ENCODE data around the gene NSUN6.

NSUN6 gene

DNA sequence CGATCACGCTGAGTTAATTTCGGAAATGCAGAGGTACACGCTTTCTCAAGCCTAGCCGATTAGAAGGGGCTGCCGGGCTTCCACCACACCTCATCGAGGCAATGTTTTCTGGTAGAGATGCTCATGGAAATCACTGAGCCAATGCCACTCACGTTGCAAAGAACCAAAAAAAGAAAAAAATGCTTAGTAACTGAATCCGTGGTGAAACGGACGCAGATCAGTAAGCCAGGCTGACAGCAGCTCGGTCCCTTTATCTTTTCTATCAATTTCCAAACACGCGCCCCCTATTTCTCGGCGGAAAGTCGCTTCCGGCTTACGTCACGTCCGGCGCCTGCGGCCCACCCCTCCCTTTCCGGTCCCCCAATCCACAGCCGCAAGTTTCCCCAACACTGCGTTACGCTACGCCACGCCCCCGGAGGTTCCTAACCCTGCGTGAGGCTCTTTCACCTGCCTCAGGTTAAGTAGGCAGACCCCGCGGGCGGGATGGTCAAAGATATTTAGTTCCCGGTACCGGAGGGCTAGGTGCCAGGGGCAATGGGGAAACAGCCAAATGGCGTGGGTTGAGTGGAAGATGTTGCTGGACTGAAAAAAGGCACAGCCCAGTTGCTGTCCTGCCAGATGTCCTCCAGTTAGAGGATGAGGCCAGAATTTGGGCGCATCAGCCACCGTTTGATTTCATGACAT lies at the start of gene NSUN6:
Gene NSUN6 (minus strand): TSS at position 264 of the 684 bp plus-strand sequence. CDS start 384 bp downstream, outside the sequence.
- in situ Hi-C loops (cut with HindIII; ENCODE audit: low sequenced_read_pairs), result no loop called here

GRCh38 chr10:18699849-18700840 lies 48.8 kb upstream of the NSUN6 start:
- in situ Hi-C loops (cut with HindIII; ENCODE audit: low sequenced_read_pairs), result no loop called here

- in situ Hi-C loops (cut with HindIII; ENCODE audit: low sequenced_read_pairs), result no loop called here
These were observed 39.2 kb upstream of the NSUN6 start for GRCh38 chr10:18690541-18690940.

DNA sequence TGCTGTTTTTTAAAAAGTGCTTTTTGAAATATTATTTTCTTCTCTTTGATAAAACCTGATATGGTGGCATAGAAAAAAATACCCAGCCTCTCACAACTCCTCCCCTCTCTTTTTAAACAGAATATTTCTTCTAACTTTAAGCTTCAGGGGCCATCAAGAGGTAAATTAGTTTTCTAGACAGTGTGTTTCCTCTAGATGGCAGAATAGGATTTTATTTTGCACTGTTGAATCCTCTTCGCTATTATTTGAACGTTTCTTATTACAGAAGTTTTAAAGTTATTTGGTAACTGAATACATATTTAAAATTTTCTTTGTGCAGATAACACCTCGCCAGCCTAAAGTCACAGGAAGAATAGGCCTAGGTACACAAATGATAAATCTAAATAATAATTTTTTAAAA lies 38.1 kb upstream of the NSUN6 start:
- in situ Hi-C loops (cut with HindIII; ENCODE audit: low sequenced_read_pairs), result no loop called here

DNA sequence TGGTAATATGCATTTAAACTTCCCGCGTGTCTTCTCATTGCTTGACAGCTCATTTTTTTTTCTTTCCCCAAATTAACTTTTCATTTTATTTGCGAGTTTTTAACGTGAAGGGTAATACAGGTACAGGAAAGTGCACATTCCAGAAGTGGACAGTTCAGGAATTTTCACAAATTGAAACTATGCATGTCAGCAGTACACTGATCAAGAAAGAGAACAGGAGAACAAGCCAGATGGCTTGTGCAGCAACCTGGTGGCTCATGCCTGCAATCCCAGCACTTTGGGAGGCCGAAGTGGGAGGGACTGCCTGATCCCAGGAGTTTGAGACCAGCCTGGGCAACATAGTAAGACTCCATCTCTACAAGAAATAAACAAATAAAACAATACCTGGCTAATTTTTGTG lies 36.3 kb upstream of the NSUN6 start:
- in situ Hi-C loops (cut with HindIII; ENCODE audit: low sequenced_read_pairs), result no loop called here

DNA sequence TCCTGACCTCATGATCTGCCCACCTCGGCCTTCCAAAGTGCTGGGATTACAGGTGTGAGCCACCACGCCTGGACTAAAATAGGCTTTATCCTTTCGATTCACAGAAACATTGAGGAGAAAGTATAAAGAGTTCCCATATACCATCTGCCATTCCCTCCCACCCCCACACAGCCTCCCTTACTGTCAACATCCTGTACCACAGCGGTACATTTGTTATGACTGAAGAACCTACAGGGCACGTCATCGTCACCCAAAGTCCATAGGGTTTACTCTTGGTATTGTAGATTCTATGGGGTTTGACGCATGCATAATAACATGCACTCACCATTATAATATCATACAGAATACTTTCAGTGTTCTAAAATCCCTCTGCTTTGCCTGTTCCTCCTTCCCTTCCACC lies 35.8 kb upstream of the NSUN6 start:
- in situ Hi-C loops (cut with HindIII; ENCODE audit: low sequenced_read_pairs), result no loop called here

DNA sequence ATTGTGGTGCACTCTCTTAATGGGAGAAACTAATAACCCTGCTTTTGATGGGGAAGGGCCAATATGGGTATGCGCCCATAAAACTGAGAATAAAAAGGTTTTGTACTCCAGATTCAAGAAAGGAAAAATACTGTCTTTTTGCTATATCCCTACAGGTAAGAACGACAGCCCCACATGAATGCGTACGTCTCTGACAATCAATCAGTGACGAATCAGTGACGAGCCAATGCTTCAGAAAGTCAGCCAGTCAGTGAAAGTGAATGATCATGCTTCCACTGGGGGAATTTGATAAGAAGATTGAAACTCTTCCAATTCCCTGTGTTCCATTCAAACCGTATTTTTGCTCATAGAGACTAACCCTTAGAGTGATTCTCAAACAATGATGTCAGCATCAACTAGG lies 34.2 kb upstream of the NSUN6 start:
- in situ Hi-C loops (cut with HindIII; ENCODE audit: low sequenced_read_pairs), result no loop called here

DNA sequence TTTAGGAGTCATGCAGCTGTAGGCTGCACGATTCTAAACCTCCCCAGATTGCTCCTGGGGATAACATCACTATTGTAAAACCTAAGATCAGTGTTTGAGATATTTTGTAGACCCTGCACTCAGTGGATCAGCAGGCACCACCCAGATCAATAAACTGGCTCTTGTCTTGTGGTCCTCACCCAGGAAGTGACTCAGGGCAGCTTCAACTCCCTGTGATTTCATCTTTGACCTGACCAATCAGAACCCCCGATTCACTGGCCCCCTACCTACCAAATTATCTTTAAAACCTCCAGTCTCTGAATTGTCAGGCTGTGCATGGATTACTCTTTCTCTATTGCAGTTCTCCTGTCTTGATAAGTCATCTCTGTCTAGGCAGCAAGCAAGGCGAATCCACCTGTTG lies 33.6 kb upstream of the NSUN6 start:
- in situ Hi-C loops (cut with HindIII; ENCODE audit: low sequenced_read_pairs), result no loop called here

- in situ Hi-C loops (cut with HindIII; ENCODE audit: low sequenced_read_pairs), result no loop called here
These were observed 33.0 kb upstream of the NSUN6 start for GRCh38 chr10:18684416-18684815.

DNA sequence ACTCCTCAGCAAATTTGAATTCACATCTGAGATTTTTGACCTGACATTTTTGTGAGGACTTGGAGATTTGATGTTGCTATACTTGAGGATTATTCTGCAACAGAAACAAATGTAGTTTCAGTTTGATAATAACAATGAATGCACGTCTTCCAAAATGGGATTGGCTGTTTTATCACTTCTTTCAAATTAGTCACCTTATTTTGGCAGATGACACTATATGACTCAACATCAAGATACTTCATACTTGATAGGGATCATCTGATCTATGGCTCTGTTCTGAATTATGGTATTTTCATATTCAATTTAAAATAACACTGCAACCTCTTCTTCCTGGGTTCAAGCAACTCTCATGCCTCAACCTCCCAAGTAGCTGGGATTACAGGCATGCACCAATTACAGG lies 32.0 kb upstream of the NSUN6 start:
- in situ Hi-C loops (cut with HindIII; ENCODE audit: low sequenced_read_pairs), result no loop called here

DNA sequence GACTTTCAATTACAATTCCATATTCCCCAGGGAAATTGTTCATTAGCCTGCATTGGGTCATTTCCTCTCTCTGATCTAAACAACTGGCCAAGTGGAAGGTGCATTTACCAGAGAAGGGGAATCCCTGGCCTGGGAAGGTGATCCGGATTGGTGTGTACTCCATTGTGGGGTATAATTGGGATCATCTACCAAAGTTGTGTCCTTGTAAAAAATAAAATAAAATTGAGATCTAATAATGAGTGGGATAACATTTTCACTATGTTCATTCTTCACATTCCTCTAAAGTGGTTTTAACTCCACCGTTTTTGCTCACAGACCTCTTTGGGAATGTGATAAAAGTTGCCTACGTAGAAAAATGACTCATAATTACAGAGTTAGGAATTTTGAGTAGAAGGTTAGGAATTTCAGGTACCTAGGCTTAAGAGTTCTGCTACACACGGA lies 30.6 kb upstream of the NSUN6 start:
- in situ Hi-C loops (cut with HindIII; ENCODE audit: low sequenced_read_pairs), result no loop called here

GRCh38 chr10:18681366-18681765 lies 30.0 kb upstream of the NSUN6 start:
- in situ Hi-C loops (cut with HindIII; ENCODE audit: low sequenced_read_pairs), result no loop called here

DNA sequence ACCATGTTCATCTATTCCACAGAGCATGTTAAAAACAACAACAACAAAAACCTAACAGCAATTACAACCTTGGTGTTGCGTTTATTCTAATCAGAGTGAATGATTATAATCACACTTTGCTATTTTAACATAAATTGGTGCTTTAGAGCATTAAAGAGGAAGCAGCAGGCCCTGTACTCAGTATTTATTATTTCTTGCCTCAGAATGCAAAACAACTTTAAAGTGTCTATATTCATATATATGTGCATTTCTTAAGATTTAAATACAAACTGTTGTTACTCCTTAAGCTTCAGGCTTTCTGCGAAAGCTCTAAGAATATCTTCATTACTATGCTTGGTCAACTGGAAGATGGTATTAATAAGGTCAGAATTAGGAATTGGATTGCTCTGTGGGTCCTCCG lies 29.4 kb upstream of the NSUN6 start:
- in situ Hi-C loops (cut with HindIII; ENCODE audit: low sequenced_read_pairs), result no loop called here

DNA sequence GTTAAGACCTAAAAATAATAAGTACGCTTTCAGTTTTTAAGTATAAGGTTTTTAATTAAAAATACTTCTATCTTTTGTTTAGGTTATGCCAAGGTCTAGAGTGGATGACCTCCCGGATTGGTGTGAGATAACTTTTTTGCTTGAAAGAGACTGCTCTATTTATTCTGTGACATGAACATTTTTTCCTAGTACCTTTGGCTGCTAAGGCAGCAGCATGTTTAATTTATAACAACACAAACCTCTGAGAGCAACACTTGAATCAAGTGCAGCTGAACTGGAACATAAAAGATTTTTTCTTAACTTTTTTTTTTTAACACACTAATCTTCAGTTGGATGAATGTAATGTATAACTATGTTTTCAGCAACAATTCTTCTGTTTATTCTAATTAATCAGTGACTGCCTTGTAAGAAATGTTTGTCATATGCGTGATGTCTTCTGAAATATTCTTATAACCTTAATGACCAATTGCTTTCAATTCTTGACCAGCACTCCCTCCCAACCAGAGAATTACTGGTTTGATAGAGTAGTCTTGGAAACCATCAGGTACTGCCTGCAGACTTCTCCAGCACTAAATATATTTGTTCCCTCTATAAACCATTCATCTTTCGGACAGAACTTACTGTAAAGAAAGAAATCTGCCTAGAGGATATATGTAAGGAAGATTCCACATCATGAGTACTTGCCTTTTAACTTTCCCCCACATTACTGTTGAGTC lies 23.9 kb upstream of the NSUN6 start:
- in situ Hi-C loops (cut with HindIII; ENCODE audit: low sequenced_read_pairs), result no loop called here

- in situ Hi-C loops (cut with HindIII; ENCODE audit: low sequenced_read_pairs), result no loop called here
These were observed 16.6 kb upstream of the NSUN6 start for GRCh38 chr10:18668026-18668425.

DNA sequence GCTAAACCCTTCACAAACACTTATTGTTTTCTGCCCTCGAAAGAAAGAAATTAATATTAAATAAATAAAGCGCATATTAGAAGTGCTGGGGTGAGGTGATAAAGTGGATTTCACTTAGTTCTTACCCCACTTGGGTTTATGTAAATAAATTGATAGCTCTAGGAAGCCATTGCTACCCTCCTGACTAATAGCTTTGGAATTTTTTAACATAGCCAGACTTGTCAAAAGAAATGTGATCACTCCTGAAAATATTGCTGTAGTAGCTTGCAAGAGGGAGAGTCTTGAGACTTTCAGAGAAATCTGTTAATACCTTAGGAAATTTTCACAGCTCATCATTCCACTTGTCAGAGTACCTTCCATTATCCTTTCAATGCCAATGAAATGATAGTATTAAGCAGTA lies 15.4 kb upstream of the NSUN6 start:
- in situ Hi-C loops (cut with HindIII; ENCODE audit: low sequenced_read_pairs), result no loop called here

GRCh38 chr10:18665815-18666558 lies 14.6 kb upstream of the NSUN6 start:
- in situ Hi-C loops (cut with HindIII; ENCODE audit: low sequenced_read_pairs), result no loop called here

DNA sequence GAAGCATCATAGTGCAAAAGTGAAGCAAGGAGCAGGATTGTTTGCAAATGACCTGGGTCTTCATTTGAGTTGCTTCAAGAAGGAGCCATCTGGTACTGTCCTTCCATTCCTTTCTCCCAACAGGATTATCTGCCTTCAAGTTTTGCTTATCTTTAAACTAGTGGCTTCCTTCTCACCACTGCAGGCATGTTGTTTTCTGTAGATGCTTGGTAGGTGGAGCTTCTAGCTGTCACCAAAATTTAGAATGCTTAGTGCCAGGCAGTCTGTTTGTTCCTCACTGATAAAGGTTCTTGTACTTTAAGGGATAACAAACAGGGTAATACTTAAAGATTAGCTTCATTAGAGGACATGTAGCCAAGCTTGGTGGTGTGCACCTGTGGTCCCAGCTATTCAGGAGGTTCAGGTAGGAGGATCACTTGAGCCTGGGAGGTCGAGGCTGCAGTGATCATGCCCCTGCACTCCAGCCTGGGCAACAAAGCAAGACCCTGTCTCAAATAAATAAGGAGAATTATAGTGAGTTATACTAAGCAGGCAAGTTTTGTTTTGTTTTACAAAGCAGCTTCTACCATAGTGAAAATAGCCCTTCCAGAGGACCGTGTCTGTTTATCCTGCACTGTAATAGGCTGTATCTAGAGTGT lies 13.6 kb upstream of the NSUN6 start:
- in situ Hi-C loops (cut with HindIII; ENCODE audit: low sequenced_read_pairs), result no loop called here

DNA sequence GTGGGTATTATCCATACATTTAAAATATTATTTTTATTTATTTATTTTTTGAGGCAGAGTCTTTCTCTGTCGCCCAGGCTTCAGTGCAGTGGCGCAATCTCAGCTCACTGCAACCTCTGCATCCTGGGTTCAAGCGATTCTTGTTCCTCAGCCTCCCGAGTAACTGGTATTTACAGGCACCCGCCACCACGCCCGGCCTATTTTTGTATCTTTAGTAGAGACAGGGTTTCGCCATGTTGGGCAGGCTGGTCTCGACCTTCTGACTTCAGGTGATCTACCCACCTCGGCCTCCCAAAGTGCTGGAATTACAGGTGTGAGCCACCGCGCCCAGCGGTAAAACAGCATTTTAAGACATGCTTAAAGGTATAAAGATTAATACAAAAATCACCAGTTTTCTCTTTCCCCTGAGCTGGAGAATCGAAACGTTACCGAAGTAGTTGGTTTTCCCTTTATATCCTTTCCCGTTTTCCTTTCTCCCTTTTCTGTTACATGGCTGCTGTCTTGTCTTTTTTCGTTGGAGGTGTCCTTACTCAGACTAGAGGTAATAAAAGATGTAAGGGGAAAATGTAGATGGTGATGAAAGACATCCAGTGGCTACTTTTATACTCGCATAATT lies 9.5 kb upstream of the NSUN6 start:
- in situ Hi-C loops (cut with HindIII; ENCODE audit: low sequenced_read_pairs), result no loop called here
